Activated naive CD4-positive, alpha-beta T cell treated with anti-CD3 and anti-CD28 coated beads, Interleukin-2, amount 50 U/mL, for 24 hours (primary cell): ENCODE data around the gene CFAP100.

Source experiments
- H3K27ac Mint-ChIP-seq: one replicate; pipeline ENCODE4 v1.8.0; 2021; ENCODE audit warnings: mild to moderate bottlenecking, mixed read lengths
- H3K27me3 Mint-ChIP-seq: one replicate; pipeline ENCODE4 v1.8.0; 2021; ENCODE audit warnings: mixed read lengths
- H3K36me3 Mint-ChIP-seq: one replicate; pipeline ENCODE4 v1.8.0; 2021; ENCODE audit warnings: mixed read lengths
- H3K4me1 Mint-ChIP-seq: one replicate; pipeline ENCODE4 v1.8.0; 2021; ENCODE audit warnings: mixed read lengths
- H3K4me3 Mint-ChIP-seq: one replicate; pipeline ENCODE4 v1.8.0; 2021; ENCODE audit warnings: mild to moderate bottlenecking, mixed read lengths
- H3K9me3 Mint-ChIP-seq: one replicate; pipeline ENCODE4 v1.8.0; 2021; ENCODE audit warnings: mixed read lengths

CFAP100 gene

GRCh38 chr3:126474498-126475412 lies 80.0 kb downstream of the CFAP100 start:
- Mint-ChIP-seq H3K27me3 (no peaks in the 10 kb centered on the region), H3K27ac (peak overlapping the region; percentile 47), H3K9me3 (no peaks in the 10 kb centered on the region), H3K4me3 (peak overlapping the region; percentile 84), H3K4me1 (peaks cover 59% of the 10 kb centered on the region), H3K36me3 (peaks cover 4% of the 10 kb centered on the region)

DNA sequence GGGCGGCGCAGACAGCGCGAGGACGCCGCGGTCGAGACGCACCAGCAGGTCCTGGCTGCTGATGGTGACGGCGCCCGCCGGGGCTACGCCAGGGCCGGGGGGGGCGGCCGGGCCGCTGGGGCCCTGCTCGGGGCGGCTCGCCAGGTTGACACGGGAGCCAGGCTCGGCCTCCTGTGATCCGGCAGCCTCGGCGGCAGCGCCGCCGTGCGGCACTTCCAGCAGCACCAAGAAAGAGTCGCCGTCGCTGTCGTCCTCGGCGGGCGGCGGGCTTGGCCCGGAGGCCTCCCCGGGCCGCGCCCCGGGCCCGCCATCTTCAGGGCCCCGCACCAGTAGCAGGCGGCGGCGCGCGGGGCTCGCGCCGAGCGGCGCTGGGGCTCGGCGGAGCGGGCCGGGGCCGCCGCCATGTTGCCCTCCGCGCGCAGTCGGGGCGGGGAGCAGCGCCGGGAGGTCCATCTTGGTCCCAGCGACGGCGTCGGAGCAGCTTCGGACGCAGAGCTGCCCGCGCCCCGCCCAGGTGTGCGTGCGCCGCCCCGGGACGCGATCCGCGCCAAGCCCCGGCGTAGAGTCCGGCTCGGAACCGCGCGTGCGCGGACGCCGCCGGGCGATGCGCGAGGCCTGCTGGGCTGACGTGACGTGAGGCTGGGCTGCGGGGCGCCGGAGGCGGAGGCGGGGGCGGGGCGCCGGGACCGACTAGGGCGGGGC lies 80.9 kb downstream of the CFAP100 start, which contains the start of gene ZXDC:
Gene ZXDC, minus strand, starts transcription at position 479 of the 702 bp plus-strand sequence. Its CDS starts 26 bp downstream, at position 453.
- Mint-ChIP-seq H3K27me3 (no peaks in the 10 kb centered on the region), H3K4me3 (peak within 1 kb of the TSS; percentile 91), H3K9me3 (no peaks in the 10 kb centered on the region), H3K36me3 (peaks cover 4% of the 10 kb centered on the region), H3K27ac (peak within 1 kb of the TSS; percentile 99), H3K4me1 (peaks cover 52% of the 10 kb centered on the region)

- Mint-ChIP-seq H3K9me3 (no peaks in the 10 kb centered on the region), H3K27ac (peak overlapping the region; percentile 99)
Observed at GRCh38 chr3:126476166-126477060, 81.7 kb downstream of the CFAP100 start.

GRCh38 chr3:126477061-126477380 lies 82.3 kb downstream of the CFAP100 start:
- Mint-ChIP-seq H3K4me1 (peaks cover 38% of the 10 kb centered on the region), H3K27me3 (no peaks in the 10 kb centered on the region), H3K36me3 (peaks cover 4% of the 10 kb centered on the region), H3K9me3 (no peaks in the 10 kb centered on the region), H3K27ac (no peak overlapping the region), H3K4me3 (peak overlapping the region; percentile 91)

More at GRCh38 chr3:126476166-126477060, 81.7 kb downstream of the CFAP100 start:
- Mint-ChIP-seq H3K4me1 (peaks cover 44% of the 10 kb centered on the region), H3K36me3 (peaks cover 4% of the 10 kb centered on the region), H3K27me3 (no peaks in the 10 kb centered on the region), H3K4me3 (peak overlapping the region; percentile 91)

GRCh38 chr3:126478581-126479310 lies 84.0 kb downstream of the CFAP100 start:
- Mint-ChIP-seq H3K27me3 (no peaks in the 10 kb centered on the region), H3K36me3 (no peaks in the 10 kb centered on the region), H3K4me3 (no peak overlapping the region), H3K9me3 (no peaks in the 10 kb centered on the region), H3K27ac (no peak overlapping the region), H3K4me1 (peaks cover 21% of the 10 kb centered on the region)

- Mint-ChIP-seq H3K27me3 (no peaks in the 10 kb centered on the region), H3K9me3 (no peaks in the 10 kb centered on the region), H3K36me3 (no peaks in the 10 kb centered on the region), H3K4me1 (peaks cover 12% of the 10 kb centered on the region), H3K27ac (no peak overlapping the region), H3K4me3 (no peak overlapping the region)
Observed at GRCh38 chr3:126479642-126480041, 84.9 kb downstream of the CFAP100 start.

DNA sequence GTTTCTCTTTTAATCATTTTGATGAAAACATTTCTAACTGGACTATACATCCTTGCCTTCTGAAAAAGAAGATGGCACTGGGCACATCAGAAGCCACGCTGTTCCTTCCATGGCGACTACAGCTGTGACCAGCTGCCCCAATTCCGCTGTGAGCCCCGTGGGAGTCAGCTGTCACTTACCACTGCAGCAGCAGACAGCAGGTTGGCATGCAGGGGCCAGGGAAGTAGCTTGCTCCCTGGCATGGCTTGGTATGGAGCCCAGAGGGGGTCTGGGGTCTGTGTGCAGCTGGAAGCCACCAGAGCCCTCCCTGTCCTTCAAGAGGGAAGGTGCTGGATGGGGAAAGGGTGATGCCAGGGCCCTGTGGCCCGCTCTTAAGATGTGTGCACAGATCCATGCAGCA lies 85.5 kb downstream of the CFAP100 start:
- Mint-ChIP-seq H3K27me3 (no peaks in the 10 kb centered on the region), H3K27ac (no peak overlapping the region), H3K4me3 (no peak overlapping the region), H3K4me1 (peaks cover 11% of the 10 kb centered on the region), H3K9me3 (no peaks in the 10 kb centered on the region), H3K36me3 (no peaks in the 10 kb centered on the region)

DNA sequence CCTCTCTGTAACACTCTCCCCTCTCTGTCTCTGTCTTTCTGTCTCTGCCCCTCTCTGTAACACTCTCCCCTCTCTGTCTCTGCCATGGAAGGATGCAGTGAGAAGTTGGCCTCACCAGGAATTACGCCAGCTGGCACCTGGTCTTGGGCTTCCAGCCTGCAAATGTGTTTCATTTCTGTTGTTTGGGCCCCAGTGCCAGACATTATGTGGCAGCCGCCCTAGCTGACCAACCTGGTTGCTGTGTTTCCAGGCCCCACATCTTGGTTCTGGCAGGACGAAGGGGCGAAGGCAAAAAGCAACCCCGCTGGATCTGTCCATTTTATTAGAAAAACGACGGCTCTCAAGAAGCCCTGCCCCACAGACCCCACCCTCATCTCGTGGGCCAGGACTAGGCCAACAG lies 86.2 kb downstream of the CFAP100 start:
- H3K27me3 Mint-ChIP-seq, result no peaks in the 10 kb centered on the region
- H3K27ac Mint-ChIP-seq, result no peak overlapping the region
- H3K9me3 Mint-ChIP-seq, result no peaks in the 10 kb centered on the region
- no peak overlapping the region for H3K4me3 Mint-ChIP-seq
- H3K4me1 Mint-ChIP-seq, result peaks cover 11% of the 10 kb centered on the region
- no peaks in the 10 kb centered on the region for H3K36me3 Mint-ChIP-seq

DNA sequence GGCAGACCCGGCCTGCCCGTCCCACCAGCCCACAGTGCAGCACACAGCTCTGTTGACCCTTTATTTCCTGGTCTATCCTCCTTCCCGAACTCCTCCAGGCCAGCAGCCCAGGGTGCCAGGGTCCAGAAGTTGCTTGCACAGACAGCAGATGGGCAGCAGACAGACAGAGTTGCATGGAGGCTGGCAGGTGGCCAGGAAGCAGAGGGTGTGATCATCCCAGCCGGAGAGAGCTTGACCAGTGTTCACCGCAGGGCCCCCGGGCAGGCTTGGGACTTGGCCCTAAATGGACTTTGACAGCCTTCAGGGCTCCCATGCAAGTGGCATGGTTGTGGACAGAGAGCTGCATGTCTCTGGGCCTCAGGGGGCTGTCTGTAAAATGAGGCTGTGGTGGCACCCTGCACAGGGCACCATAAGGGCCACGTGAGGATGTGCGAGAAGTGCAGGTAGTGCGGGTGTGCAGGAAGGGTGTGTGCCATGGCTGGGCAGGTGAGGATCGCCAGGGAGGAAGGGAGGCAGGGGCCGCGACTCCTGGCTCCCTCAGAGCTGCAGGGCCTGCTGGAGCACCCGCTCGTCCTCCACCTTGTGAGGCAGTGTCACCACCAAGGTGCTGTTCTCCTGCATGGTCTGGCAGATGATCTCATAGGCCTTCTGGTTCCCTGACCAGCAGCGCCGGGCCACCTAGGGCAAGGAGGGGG lies 87.2 kb downstream of the CFAP100 start:
- no peaks in the 10 kb centered on the region for H3K9me3 Mint-ChIP-seq
- no peak overlapping the region for H3K27ac Mint-ChIP-seq
- no peak overlapping the region for H3K4me3 Mint-ChIP-seq
- H3K27me3 Mint-ChIP-seq, result no peaks in the 10 kb centered on the region
- peaks cover 11% of the 10 kb centered on the region for H3K4me1 Mint-ChIP-seq
- no peaks in the 10 kb centered on the region for H3K36me3 Mint-ChIP-seq

DNA sequence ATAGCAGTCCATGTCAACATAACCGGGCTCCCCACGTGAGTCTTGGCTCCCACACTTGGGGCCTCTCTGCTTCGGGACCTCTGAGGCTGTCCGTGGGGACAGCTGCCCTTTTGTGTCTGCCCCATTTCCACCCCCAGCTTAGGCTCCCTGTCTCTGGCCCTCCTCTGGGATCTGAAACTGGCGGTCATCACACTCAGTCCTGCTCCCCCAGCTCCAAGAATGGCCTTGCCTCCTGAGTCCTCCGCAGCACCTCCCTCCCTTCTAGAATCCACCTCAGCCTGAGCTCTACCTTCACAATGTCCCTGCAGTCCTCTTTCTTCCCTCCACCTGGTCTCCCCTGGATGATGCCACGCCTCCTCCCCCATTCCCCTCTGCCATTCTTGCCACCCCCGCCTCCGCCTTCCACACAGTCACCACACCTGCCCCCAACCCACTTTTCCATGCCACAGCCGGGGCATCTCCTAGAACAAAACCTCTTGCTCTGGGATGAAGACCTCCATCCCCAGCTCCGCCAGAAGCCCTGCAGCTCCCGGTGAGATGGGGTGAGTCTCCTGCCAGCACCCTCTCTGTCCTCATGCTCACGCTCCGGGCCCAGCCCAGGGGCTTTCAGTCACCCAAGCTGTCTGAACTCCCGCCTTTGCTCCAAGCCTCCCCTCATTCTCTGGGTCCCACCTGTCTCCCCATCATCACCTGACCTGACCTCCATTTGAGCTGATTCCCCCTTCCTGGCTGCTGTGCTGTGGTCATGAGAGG lies 88.0 kb downstream of the CFAP100 start:
- no peak overlapping the region for H3K27ac Mint-ChIP-seq
- H3K9me3 Mint-ChIP-seq, result no peaks in the 10 kb centered on the region
- H3K4me3 Mint-ChIP-seq, result no peak overlapping the region
- H3K27me3 Mint-ChIP-seq, result no peaks in the 10 kb centered on the region
- H3K36me3 Mint-ChIP-seq, result no peaks in the 10 kb centered on the region
- H3K4me1 Mint-ChIP-seq, result peaks cover 11% of the 10 kb centered on the region

GRCh38 chr3:126483321-126483761 lies 88.6 kb downstream of the CFAP100 start:
- no peaks in the 10 kb centered on the region for H3K9me3 Mint-ChIP-seq
- no peaks in the 10 kb centered on the region for H3K36me3 Mint-ChIP-seq
- H3K4me3 Mint-ChIP-seq, result no peak overlapping the region
- no peaks in the 10 kb centered on the region for H3K27me3 Mint-ChIP-seq
- no peak overlapping the region for H3K27ac Mint-ChIP-seq
- H3K4me1 Mint-ChIP-seq, result peaks cover 11% of the 10 kb centered on the region

DNA sequence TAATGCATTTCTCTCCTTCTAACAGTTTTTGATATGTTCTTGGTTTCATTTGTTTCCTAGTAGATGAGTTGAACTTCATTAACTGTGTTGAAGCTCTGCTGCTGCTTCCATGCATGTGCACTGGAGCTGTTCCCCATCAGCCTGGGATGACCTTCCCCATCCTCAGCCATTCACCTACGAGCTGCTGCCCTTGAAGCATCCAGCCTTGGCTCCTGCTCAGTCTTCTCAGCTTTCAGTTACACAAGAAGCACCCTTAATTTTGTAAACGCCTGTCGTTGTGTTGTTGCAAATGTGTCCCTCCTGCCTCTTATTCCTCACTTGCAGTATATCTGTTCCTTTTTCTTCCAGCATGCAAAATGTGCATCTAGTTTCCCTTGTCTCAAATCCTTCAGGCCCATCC lies 89.4 kb downstream of the CFAP100 start:
- no peak overlapping the region for H3K27ac Mint-ChIP-seq
- no peaks in the 10 kb centered on the region for H3K9me3 Mint-ChIP-seq
- no peaks in the 10 kb centered on the region for H3K36me3 Mint-ChIP-seq
- no peaks in the 10 kb centered on the region for H3K27me3 Mint-ChIP-seq
- no peak overlapping the region for H3K4me3 Mint-ChIP-seq
- H3K4me1 Mint-ChIP-seq, result peaks cover 11% of the 10 kb centered on the region

DNA sequence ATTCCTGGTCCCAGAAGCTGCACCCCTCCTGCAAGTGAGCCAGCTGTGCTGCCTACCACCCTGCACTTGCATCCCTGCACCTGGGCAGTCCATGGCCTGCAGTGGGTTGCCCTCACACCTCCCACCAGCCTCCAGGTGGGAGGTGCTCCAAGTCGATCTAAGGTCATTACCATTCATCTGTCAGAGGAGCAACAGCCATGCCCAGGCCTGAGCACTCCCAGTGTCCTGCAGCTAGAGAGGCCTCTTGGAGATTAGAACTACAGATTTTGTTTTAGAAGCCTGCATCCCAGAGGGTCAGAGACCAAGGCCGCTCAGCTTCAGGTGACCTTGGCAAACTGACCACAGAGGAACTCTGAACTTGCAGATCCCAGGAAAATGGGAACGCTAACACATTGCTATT lies 90.0 kb downstream of the CFAP100 start:
- Mint-ChIP-seq H3K9me3 (no peaks in the 10 kb centered on the region), H3K4me1 (peaks cover 11% of the 10 kb centered on the region), H3K4me3 (no peak overlapping the region), H3K27me3 (no peaks in the 10 kb centered on the region), H3K36me3 (no peaks in the 10 kb centered on the region), H3K27ac (no peak overlapping the region)
